ENCODE data around the gene SPATA16. TPM values are rescaled to one million over a fixed set of nuclear protein-coding genes. Genes with fewer than 3 reads are reported as not detected.
A peak's percentile ranks its signal among the peaks of the same experiment; 100 is the strongest.
"Not testable (repeated sequence)": the region's sequence is repeated elsewhere in the genome, so short reads cannot be mapped to it uniquely, and the experiment has no call there.

SPATA16 gene
- total and polyA plus RNA-seq, 2 experiments from 2014 or later, result not detected

GRCh38 chr3:173173652-173174051 lies 32.6 kb upstream of the SPATA16 start:
- peak; percentile 24 for DNase-seq (ENCODE audit: low spot score)
- H3K9me2 ChIP-seq (ENCODE audit: insufficient read depth), result peaks cover 18% of the 10 kb centered on the region
- no peaks in the 10 kb centered on the region for H3F3A ChIP-seq (replicated peaks; ENCODE audit: low read depth)
- peak overlapping the region; percentile 90 for H3K27ac ChIP-seq (ENCODE audit: low read depth)
- no peaks in the 10 kb centered on the region for H3K27me3 ChIP-seq (ENCODE audit: insufficient read depth)
- TF ChIP-seq, protein P1, sequence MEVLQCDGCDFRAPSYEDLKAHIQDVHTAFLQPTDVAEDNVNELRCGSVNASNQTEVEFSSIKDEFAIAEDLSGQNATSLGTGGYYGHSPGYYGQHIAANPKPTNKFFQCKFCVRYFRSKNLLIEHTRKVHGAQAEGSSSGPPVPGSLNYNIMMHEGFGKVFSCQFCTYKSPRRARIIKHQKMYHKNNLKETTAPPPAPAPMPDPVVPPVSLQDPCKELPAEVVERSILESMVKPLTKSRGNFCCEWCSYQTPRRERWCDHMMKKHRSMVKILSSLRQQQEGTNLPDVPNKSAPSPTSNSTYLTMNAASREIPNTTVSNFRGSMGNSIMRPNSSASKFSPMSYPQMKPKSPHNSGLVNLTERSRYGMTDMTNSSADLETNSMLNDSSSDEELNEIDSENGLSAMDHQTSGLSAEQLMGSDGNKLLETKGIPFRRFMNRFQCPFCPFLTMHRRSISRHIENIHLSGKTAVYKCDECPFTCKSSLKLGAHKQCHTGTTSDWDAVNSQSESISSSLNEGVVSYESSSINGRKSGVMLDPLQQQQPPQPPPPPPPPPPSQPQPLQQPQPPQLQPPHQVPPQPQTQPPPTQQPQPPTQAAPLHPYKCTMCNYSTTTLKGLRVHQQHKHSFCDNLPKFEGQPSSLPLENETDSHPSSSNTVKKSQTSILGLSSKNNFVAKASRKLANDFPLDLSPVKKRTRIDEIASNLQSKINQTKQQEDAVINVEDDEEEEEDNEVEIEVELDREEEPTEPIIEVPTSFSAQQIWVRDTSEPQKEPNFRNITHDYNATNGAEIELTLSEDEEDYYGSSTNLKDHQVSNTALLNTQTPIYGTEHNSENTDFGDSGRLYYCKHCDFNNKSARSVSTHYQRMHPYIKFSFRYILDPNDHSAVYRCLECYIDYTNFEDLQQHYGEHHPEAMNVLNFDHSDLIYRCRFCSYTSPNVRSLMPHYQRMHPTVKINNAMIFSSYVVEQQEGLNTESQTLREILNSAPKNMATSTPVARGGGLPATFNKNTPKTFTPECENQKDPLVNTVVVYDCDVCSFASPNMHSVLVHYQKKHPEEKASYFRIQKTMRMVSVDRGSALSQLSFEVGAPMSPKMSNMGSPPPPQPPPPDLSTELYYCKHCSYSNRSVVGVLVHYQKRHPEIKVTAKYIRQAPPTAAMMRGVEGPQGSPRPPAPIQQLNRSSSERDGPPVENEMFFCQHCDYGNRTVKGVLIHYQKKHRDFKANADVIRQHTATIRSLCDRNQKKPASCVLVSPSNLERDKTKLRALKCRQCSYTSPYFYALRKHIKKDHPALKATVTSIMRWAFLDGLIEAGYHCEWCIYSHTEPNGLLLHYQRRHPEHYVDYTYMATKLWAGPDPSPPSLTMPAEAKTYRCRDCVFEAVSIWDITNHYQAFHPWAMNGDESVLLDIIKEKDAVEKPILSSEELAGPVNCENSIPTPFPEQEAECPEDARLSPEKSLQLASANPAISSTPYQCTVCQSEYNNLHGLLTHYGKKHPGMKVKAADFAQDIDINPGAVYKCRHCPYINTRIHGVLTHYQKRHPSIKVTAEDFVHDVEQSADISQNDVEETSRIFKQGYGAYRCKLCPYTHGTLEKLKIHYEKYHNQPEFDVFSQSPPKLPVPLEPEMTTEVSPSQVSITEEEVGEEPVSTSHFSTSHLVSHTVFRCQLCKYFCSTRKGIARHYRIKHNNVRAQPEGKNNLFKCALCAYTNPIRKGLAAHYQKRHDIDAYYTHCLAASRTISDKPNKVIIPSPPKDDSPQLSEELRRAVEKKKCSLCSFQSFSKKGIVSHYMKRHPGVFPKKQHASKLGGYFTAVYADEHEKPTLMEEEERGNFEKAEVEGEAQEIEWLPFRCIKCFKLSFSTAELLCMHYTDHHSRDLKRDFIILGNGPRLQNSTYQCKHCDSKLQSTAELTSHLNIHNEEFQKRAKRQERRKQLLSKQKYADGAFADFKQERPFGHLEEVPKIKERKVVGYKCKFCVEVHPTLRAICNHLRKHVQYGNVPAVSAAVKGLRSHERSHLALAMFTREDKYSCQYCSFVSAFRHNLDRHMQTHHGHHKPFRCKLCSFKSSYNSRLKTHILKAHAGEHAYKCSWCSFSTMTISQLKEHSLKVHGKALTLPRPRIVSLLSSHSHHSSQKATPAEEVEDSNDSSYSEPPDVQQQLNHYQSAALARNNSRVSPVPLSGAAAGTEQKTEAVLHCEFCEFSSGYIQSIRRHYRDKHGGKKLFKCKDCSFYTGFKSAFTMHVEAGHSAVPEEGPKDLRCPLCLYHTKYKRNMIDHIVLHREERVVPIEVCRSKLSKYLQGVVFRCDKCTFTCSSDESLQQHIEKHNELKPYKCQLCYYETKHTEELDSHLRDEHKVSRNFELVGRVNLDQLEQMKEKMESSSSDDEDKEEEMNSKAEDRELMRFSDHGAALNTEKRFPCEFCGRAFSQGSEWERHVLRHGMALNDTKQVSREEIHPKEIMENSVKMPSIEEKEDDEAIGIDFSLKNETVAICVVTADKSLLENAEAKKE (CRISPR knock-in tag; IDR thresholded peaks at IDR 0.05), result no peak
- TF ChIP-seq NANOG (IDR thresholded peaks at IDR 0.05; ENCODE audit: borderline replicate concordance) (peak; percentile 59), EZH2 (IDR thresholded peaks at IDR 0.05; ENCODE audit: low read depth, unreplicated experiment) (no peak)
- H3K4me3 ChIP-seq, result peak overlapping the region; percentile 8
- peaks cover 9% of the 10 kb centered on the region for H3K36me3 Mint-ChIP-seq (ENCODE audit: low read depth)
- peak overlapping the region; percentile 54 for H3K4me2 ChIP-seq
- H3K27me3 Mint-ChIP-seq (ENCODE audit: insufficient read depth, low read depth, poor library complexity), result no peaks in the 10 kb centered on the region
- peak overlapping the region; percentile 96 for H3K27ac Mint-ChIP-seq
- peaks cover 19% of the 10 kb centered on the region for H3K4me1 Mint-ChIP-seq
- H3K36me3 ChIP-seq (ENCODE audit: insufficient read depth), result no peaks in the 10 kb centered on the region
- no peaks in the 10 kb centered on the region for H4K20me1 ChIP-seq (replicated peaks; ENCODE audit: insufficient read depth)
- no peaks in the 10 kb centered on the region for H3K79me2 ChIP-seq (replicated peaks; ENCODE audit: insufficient read depth)
- peak overlapping the region; percentile 13; the same call in 2 of the 3 replicates for H3K4me3 Mint-ChIP-seq
- ATAC-seq, result peak; percentile 35; the same call in 2 of the 3 replicates
- peaks cover 32% of the 10 kb centered on the region for H3K4me1 ChIP-seq (ENCODE audit: insufficient read depth)
- no peak overlapping the region for H2AFZ ChIP-seq
- H3K9me3 Mint-ChIP-seq, result no peaks in the 10 kb centered on the region; the same call in 1 of the 3 replicates

- not testable (repeated sequence) for H3K4me2 ChIP-seq; H3K4me1 Mint-ChIP-seq; ATAC-seq; H3K9me2 ChIP-seq (ENCODE audit: insufficient read depth); H3K27ac ChIP-seq (ENCODE audit: low read depth); H3K27me3 Mint-ChIP-seq (ENCODE audit: insufficient read depth, low read depth, poor library complexity); H3K79me2 ChIP-seq (replicated peaks; ENCODE audit: insufficient read depth); DNase-seq (ENCODE audit: low spot score); H3K4me3 ChIP-seq; H3F3A ChIP-seq (replicated peaks; ENCODE audit: low read depth); H3K27ac Mint-ChIP-seq; H3K27me3 ChIP-seq (ENCODE audit: insufficient read depth); H3K4me3 Mint-ChIP-seq; H4K20me1 ChIP-seq (replicated peaks; ENCODE audit: insufficient read depth); H3K36me3 ChIP-seq (ENCODE audit: insufficient read depth); H2AFZ ChIP-seq
- Mint-ChIP-seq H3K36me3 (ENCODE audit: low read depth) (peaks cover 19% of the 10 kb centered on the region), H3K9me3 (peaks cover 12% of the 10 kb centered on the region)
- H3K4me1 ChIP-seq (ENCODE audit: insufficient read depth), result peaks cover 17% of the 10 kb centered on the region
Observed at GRCh38 chr3:173159139-173159538, 18.1 kb upstream of the SPATA16 start.

DNA sequence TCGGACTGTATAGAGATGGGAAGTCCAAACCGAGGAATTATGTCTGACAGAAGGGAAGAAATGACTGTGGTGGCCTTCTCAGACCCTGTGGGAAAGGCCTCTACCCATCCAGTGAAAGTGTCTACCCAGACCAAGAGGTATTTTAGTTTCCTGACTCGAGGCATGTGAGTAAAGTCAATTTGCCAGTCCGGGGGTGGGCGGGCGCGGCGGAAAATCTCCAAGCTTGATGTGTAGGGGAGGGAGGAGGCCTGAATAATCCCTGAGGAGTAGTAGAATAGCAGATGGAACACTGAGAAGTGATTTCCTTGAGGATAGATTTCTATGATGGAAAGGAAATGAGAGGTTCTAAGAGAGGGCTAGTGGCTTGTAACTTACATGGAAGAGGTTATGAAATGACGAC lies 15.5 kb upstream of the SPATA16 start:
- H3K4me2 ChIP-seq; H4K20me1 ChIP-seq (replicated peaks; ENCODE audit: insufficient read depth); DNase-seq (ENCODE audit: low spot score); H3K4me3 ChIP-seq; H3K79me2 ChIP-seq (replicated peaks; ENCODE audit: insufficient read depth); H3K27ac Mint-ChIP-seq; ATAC-seq; H3K27ac ChIP-seq (ENCODE audit: low read depth); H3K4me1 Mint-ChIP-seq; H3K27me3 ChIP-seq (ENCODE audit: insufficient read depth); H2AFZ ChIP-seq; H3K27me3 Mint-ChIP-seq (ENCODE audit: insufficient read depth, low read depth, poor library complexity); H3K36me3 ChIP-seq (ENCODE audit: insufficient read depth); H3K4me3 Mint-ChIP-seq; H3F3A ChIP-seq (replicated peaks; ENCODE audit: low read depth); H3K9me2 ChIP-seq (ENCODE audit: insufficient read depth): not testable (repeated sequence)
- Mint-ChIP-seq H3K36me3 (ENCODE audit: low read depth) (peaks cover 19% of the 10 kb centered on the region), H3K9me3 (peaks cover 12% of the 10 kb centered on the region)
- peaks cover 15% of the 10 kb centered on the region for H3K4me1 ChIP-seq (ENCODE audit: insufficient read depth)
